Activated gamma-delta T cell treated with Interleukin-2 at 50 U/mL for 16 hours (primary cell): Measurements from ENCODE around the gene ARHGAP31.
"Not testable (repeated sequence)": the region's sequence is repeated elsewhere in the genome, so short reads cannot be mapped to it uniquely, and the experiment has no call there.

Experiments used
- DNase-seq: peaks from one replicate; pipeline ENCODE4 v3.0.0-alpha.2; 2020

The ARHGAP31 gene

DNA sequence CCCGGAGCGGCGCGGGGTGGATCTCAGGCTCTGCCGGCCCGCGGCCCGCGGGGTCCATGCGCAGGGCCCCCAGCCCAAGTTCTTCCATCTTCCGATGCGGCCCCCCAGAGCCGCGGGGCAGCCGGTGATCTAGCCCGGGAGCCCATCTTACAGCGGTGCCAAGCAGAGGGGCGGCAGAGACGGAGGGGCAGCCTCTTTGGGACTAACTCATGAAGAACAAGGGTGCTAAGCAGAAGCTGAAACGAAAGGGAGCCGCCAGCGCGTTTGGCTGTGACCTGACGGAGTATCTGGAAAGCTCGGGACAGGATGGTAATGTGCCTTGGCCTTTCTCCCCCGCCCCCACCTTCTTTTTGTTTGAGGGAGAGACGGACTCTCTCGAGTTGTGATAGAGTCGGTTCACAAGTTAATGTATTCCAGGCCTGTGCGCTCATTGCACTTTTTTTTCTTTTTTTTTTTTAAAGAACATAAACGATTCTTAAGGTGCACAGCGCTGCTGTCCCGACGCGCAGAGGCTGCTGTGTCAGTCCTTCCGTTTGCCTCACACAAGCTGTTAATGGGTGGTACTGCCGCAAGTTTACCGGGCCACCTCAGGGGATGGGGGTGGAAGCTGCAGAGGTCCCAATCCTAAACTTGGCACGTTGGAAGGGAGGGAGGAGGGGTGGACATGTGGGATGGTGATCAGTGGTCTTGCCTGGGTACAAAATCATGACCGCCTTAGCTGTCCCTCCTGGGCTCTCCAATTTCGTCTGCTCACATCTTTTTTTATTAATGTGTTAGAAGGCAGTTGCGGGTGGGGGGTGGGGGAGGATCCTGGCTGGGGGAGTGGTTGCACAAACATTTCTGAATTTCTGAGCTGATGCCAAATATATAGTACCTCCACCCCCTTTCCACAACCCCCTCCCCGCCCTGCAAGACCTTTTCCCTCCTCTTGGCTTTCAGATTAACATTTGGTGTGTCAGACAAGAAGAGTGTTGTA is 801 bp downstream of the ARHGAP31 start:
- peak; percentile 50 for DNase-seq

DNA sequence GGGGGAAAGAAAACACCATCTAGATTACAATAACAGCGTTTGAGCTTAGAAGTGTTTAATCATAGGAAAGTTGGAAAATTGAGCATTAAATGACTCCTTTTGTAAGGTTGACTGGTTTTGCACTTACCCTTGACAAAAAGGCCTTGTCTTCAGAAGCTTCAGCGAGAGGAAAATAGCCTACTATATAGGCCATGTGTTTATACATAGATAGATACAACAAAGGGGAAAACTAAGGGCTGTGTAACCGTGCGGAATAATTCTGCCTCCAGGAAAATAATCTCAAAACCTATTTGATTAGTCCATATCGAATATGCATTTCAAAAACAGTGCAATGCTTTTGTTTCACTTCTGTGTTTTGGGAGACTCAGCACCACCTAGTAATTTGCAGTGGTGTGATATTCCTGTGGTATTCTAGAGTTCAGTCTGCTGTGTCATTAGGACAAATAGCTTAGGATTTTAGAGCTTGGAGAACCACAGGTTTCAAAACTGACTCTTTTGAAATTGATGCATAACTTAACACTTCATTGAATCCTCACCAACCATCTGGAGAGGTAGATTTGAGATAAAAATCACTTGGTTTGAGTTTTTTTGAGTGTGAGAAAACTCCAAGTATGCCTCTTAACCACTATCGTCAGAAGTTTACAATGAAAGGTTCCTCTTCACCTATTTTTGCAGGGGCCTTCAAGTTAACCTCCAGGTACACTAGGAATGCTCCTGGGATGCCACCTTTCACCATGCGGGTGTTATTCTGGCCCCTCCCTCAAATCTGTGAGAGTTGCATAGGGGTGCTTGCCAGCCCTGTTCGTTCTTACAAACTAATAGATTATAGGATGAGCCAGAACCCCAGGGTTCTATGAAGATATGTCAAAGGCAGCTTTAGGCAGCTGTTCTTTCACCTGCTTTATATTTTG is 1.9 kb downstream of the ARHGAP31 start:
- DNase-seq, result no peak

DNA sequence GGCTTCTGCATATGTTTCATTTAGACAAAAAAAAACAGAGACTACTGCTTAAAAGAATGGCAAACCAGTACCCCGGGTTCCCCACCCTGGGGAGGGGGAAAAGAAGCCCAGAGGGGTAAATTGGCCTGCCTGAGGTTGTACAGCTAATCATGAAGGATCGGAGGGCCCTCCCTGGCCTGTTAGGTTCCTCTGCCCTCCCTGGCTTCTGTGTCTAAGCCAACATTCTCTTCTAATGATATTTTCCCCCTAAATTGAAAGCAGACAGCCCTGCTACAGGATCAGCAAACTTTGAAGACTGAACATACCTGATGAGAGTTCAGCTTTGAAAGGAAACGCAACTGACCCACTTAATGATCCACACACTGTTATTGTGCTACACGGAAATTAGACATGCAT is 2.5 kb downstream of the ARHGAP31 start:
- DNase-seq, result no peak

DNA sequence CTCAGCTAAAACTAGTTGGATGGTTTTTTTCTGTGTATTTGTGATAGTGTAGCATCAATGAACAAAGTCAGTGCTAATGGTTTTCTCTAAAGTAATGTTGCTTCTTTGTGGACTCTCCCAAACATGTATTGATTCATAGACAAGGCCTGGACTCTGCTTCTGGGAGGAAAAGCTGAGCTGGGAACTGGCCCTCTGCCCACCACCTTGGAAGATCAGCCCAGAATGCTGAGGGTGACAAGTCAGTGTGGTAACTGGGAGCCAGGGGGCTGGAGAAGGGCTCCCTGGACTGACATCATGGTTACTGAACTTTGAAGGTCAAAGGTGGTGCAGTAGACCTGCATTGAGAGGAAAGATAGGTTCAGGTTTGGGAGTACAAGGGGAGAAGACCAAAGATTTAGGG is 3.0 kb downstream of the ARHGAP31 start:
- no peak for DNase-seq

DNA sequence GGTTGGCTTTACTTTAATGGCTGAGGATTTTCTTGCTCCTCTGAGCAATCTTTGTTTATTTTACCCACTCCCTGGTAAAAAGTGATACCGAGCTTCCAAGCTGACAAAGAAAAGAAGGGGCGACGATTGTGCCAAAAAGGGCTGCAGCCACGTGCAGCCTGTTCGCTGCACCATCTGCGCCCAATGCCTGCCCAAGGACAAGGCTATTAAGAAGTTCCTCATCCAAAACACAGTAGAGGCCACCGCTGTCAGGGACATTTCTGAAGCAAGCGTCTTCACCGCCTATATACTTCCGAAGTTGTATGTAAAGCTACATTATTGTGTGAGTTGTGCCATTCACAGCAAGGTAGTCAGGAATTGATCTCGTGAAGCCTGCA is 4.4 kb downstream of the ARHGAP31 start:
- DNase-seq, result no peak

DNA sequence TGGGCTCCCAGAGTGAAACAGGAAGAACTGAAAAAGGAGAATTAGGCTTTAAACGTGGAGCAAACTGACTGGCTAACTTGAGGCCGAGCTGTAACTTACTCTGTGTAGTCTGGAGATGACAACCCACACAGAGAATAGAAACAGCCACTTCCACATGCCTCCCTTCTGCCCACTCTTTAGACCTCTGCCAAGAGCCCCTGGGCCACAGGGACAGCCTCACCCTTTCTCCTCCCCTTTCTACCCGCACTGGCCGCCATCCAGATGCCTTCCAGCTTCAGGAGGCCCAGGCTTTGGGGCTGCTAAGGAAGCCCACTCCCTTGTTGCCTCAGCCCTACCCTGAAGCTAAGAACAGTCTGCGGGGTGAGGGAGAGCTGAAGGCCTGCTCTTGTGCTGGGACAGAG is 6.8 kb downstream of the ARHGAP31 start:
- DNase-seq, result no peak

DNA sequence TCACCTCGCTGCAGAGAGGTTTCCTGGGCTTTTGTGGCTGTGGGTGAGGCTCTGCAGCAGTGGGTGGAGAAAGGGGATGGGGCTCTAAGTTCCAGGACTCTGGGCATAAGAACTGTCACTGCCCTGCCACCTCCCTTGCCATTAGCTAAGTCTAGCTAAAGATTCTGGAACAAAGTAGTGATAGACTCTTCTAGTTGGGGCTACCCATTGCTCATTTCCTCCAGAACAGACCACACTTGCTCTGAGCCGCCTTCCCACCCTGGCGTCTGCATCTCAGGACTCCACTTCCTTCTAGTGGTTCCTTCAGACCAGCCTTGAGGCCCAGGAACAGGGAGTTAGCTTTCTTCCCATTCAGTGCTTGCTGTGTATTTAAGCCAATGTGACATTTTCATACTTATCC is 7.5 kb downstream of the ARHGAP31 start:
- no peak for DNase-seq

DNA sequence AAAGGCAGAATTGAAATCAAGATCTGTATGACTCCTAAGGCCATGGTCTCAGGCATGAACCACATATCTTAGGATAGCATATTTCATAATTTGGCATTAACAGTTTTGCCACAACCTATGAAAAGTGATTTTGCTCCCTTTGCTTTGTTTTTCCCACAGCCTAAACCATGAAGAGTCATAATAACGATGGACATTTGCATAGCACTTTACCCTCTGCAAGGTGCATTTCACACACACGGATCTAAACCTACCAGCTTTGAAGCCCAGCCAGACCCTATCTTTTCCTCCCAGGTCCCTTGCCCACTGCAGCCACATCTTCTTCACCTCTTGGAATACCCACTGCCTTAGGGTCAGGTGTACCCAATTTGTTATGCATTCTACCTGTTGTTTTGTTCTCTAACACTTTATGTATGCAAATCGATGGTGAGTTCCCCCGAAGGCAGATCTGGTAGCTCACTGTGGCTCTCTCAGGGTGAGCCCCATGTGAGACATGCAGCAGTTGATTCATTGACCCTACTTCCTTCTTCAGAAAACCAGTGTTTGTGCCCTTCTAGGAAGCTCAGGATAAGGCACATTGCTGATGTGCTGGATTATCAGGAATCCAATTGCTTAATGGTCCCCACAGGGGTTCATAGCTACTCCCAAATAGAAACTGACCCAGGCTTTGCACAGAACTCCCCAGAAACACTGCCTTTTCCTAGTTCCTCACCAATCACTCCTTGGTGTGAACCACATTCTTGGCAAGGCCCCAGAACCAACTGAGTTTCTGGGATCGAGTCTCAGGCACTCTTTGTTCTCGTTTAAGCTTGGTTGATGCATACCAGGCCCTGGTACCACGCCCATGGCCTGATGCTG is 8.7 kb downstream of the ARHGAP31 start:
- DNase-seq, result no peak

DNA sequence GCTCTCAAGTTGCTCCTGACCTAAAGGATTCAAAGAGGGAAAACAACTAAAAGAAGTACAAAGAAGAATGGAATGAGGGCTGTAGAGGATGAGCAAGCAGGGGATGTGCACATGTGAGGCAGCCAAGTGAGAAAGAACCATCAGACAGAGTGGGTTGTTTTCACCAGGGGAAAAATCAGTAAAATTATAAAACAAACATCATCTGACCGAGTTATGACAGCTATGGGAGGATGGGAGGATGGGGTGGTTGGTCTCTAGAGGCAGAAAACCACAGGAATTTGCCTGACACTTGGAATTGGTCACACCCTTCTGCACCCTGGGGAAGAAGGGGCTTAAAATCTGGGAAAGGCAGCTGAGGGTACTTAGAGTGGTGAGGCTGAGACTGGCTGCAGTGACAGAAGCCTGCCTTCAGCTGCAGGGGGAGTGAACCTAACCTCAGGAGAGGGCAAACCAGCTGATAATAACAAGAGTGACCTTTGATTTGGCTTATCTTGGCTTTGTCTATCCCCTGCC is 10.1 kb downstream of the ARHGAP31 start:
- no peak for DNase-seq

DNA sequence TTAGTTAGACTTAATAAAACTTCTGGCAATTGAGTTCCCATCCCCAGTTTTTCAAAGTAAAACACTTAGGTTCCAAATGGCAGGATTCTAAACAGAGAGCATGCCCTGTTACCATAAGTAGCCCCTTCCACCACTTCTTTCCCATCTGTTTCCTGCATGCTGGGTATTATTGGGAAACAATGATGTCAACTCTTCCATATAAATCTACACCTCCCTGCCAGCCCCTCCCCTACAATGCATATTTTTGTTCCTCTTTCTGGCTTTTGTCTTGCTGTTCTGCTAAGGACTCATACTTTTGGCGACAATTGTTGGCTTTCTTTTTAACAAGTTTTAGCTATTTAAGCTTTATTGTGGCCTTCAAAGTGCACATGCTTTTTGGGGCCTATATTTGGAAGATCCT is 11.1 kb downstream of the ARHGAP31 start:
- DNase-seq, result no peak

DNA sequence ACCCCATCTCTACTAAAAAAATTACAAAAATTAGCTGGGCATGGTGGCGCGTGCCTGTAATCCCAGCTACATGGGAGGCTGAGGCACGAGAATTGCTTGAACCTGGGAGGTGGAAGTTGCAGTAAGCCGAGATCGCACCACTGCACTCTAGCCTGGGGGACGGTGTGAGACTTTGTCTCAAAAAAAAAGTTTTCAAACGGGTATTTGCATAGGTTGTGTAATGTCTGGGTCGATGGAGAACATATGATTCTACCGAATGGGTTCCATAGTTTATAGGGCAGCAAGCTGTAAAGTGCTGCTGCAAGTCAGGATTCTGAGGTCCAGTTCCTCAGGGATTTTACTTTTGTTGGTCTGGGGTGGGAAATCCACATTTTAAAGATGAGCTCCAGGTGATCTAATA is 12.2 kb downstream of the ARHGAP31 start:
- DNase-seq, result not testable (repeated sequence)

DNA sequence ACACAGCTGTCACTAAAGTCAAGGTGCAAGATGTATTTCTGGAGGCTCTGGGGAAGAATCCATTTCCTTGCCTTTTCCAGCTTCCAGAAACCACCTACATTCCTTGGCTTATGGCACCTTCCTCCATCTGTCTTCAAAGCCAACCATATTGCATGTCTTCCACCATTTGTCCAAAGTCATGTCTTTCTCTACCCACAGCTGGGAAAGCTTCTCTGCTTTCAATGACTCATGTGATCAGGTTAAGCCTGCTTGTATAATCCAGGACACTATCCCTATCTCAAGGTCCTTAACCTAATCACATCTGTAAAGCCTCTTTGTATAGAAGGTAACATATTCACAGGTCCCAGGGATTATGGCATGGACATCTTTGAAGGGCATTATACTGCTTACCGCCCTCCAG is 14.2 kb downstream of the ARHGAP31 start:
- no peak for DNase-seq

DNA sequence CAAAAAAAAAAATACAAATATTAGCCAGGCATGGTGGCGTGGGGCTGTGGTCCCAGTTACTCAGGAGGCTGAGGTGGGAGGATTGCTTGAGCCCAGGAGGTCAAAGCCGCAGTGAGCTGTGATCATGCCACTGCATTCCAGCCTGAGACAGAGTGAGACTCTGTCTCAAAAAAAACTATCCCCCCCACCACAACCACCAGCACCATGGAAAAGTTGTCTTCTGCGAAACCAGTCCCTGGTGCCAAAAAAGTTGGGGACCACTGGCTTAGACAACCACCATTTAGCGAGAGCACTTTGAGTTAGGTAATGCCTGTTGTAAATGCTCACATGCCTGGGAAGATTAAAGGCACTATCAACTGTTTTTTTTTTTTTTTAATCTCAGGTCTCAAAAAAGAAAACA is 15.4 kb downstream of the ARHGAP31 start:
- no peak for DNase-seq

DNA sequence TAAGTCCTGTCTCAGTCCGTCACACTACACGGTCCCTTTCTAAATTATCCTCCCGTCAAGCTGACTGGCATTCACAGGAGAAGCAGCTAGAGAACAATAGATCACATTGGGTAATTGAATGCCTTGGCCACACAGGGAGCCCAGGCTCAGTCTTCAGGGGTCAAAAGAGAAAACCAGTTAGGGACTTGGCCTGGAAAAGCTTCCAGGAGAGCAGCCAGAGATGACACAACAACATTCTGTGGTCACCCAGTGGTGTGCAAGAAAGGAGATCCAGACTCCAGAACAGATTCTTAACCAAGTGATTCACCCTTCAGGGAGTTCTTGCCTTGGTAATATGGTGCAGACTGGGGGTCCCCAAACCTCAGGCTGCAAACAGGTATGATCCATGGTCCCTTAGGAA is 15.9 kb downstream of the ARHGAP31 start:
- DNase-seq, result no peak

DNA sequence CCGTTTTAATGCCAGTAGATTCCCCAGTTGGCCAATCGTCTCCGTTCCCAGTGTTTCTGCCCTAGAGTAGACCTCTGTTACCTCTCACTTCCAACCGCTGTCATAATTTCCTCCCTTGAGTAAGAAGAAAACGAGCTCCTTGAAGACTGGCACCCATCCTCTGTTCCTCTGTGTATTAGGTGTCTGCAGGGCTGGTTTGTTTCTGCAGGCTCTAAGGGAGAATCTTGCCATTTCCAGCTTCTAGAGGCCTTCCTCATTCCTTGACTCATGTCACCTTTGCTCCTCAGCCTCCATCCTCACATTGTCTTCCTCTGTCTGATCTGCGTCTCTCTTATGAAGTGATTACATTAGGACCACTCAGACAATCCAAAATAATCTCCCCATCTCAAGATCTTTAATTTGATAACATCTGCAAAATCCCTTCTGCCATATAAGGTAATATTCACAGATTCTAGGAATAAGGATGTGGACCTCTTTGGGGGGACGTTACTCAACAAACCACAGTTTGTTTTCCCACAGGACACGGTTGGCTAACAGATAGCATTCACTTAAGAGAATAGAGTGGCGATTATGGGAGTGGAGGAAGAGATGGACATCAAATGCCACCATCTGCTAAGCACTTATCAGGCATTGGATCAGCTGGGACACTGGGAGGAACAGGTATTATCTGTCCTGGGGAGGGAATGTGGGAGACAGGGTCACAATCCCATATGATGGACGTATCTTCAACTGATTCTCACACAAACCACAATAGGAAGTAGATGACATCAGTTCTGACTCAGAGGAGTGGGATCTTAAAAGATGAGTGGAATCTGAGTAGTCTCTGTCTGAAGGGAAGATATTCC is 17.1 kb downstream of the ARHGAP31 start:
- no peak for DNase-seq

DNA sequence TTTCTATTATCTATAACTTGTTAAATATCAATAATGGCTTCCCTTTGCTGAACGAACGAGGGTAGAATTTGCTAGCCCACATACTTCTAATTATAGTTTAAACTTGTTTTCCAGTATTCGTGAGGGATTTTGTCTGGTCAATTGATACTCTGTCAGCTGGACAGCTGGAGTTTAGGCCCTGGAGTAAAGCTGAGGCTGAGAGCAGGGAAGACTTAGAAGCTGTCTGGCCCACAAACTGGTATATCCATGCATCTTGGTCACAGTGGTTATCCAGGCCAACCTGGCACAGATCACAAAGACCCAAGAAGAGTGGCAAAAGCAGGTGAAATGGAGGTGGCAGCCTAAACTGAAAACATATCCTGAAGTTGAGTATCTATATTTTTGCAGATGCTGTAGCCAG is 19.3 kb downstream of the ARHGAP31 start:
- no peak for DNase-seq

DNA sequence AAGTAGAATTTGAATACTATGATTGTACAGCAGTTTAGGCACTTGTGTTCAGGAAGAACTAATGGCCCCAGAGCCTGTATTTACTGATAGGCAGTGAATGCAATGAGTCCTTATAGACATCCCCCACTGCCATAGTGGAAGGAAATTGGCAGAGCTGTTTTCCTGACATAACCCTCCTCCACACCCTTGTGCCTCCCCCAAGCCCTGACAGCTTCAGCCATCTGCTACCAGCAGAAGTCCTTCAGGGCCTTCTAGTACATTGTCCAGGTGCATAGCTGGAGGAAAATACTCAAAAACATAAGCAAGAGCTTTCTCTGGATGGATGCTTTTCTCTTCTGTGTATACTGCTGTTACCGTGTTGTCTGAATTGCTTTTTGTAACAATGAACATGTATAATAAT is 20.6 kb downstream of the ARHGAP31 start:
- no peak for DNase-seq

DNA sequence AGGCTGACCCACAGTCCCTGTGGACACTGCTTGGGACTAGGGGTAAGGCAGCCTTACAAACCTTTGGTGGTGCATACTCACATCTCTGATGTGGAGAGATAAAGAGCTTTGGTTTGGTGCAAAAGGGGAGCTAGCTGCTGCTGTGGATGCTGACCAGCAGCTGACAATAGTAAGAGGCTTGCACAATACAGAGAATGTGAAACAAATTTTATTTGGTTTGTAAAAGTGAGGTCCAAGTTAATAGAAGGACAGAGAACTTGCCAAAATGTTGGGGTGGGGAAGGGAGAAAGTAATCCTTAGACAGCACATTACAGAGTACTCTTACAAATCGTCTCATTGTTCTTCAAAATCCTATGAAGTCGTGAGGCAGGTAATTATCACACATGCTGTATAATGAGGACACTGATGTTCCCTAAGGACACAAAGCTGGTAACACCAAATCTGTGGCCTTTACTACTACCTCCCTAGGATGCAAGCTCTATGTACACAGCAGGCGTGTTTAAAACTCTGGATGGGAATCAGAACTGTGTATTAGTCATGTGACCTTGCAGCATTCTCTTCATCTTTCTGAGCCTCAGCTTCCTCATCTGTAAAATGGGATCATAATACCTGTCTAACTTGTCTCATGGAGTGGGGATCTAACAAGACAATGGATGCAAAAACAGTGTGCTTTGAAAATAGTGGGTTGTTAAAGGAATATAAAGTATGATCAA is 21.6 kb downstream of the ARHGAP31 start:
- DNase-seq, result no peak

DNA sequence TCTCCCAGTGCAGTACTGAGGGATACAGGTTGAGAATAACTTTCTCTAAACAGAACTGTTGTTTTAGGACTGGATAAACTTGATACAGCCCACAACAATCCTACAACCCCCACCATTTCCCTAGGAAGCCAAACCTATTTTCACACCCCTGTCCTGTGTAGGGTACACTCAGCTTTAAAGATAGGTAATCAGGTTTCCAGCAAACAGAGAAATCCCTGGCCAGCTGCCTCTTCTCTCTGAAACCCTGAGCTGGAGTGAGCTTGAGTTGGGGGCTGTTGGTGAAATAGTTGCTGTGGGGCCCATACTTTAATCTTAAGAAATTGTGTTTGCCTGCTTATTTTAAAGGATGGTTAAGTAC is 22.1 kb downstream of the ARHGAP31 start:
- no peak for DNase-seq

DNA sequence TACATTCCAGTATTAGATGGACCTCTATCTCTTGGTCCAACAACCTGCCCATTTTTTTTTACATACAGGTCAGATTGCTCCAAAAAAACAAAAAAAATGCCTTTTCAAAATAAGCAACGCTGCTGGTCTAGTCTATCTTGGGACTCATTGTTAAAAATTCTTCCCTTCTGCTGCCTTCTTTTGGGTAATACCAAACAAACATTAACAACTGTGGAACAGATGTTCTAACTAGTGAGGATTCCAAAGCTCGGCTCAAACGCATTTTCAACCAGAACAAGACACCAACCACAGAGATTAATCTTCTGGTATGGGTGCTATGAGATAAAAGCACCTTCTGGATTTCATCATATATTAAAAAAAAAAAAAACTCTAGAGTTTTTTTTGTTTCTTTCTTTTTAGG is 24.7 kb downstream of the ARHGAP31 start:
- DNase-seq, result no peak

DNA sequence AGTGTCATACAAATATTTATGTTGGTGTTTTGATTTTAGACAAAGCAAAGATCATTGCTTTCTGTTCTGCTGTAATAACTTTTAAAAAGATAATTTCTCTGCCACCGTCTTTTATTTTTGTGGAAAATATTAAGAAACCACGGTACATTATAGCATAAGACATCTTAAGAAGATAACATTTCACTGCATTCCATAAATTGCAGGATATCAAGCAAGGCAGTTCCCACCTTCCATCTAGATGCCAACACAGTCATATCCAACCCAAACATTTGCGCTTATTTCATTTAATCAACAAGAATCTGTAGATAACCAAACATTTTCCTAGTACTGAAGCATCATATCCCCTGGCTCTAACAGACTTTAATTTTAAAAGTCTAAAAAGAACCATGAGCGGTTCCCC is 25.1 kb downstream of the ARHGAP31 start:
- DNase-seq, result no peak
